Effector CD4-positive, alpha-beta T cell (primary cell): Measurements from ENCODE around the gene NUTF2.

ENCODE experiments used
- DNase-seq: peaks from one replicate; pipeline ENCODE4 v3.0.0-alpha.2; 2020

Gene NUTF2

GRCh38 chr16:67864594-67864993 lies 17.9 kb downstream of the NUTF2 start:
- DNase-seq: no peak

- DNase-seq: no peak
These were observed 18.6 kb downstream of the NUTF2 start for GRCh38 chr16:67865318-67865717.

GRCh38 chr16:67868290-67868689 lies 21.6 kb downstream of the NUTF2 start:
- DNase-seq: no peak

- no peak for DNase-seq
These were observed 22.9 kb downstream of the NUTF2 start for GRCh38 chr16:67869653-67870052.

GRCh38 chr16:67871256-67871655 lies 24.5 kb downstream of the NUTF2 start:
- no peak for DNase-seq

GRCh38 chr16:67872131-67872630 lies 25.4 kb downstream of the NUTF2 start:
- no peak for DNase-seq

- peak; percentile 83 for DNase-seq
These were observed 26.1 kb downstream of the NUTF2 start, which contains the start of gene EDC4 for GRCh38 chr16:67872631-67873434. EDC4 (plus strand) TSS chr16:67873052; CDS start chr16:67873262, 210 bp downstream.

GRCh38 chr16:67873435-67874370 lies 27.0 kb downstream of the NUTF2 start:
- DNase-seq: no peak

- DNase-seq: no peak
These were observed 27.6 kb downstream of the NUTF2 start for GRCh38 chr16:67874372-67874771.

GRCh38 chr16:67877064-67877463 lies 30.3 kb downstream of the NUTF2 start:
- no peak for DNase-seq

GRCh38 chr16:67878232-67878631 lies 31.5 kb downstream of the NUTF2 start:
- DNase-seq: no peak

GRCh38 chr16:67878846-67879245 lies 32.1 kb downstream of the NUTF2 start:
- no peak for DNase-seq

- DNase-seq: no peak
These were observed 32.7 kb downstream of the NUTF2 start for GRCh38 chr16:67879462-67879861.

GRCh38 chr16:67879936-67880335 lies 33.2 kb downstream of the NUTF2 start:
- no peak for DNase-seq

GRCh38 chr16:67880584-67880983 lies 33.9 kb downstream of the NUTF2 start:
- no peak for DNase-seq

GRCh38 chr16:67881621-67882161 lies 35.0 kb downstream of the NUTF2 start:
- no peak for DNase-seq

- DNase-seq: no peak
These were observed 35.8 kb downstream of the NUTF2 start for GRCh38 chr16:67882374-67883145.

- DNase-seq: no peak
These were observed 36.6 kb downstream of the NUTF2 start for GRCh38 chr16:67883146-67883871.

- peak; percentile 72 for DNase-seq
These were observed 37.1 kb downstream of the NUTF2 start for GRCh38 chr16:67883872-67884261.

- no peak for DNase-seq
These were observed 38.0 kb downstream of the NUTF2 start, which contains the start of gene NRN1L for GRCh38 chr16:67884684-67885083. NRN1L (plus strand) TSS chr16:67884885; CDS start chr16:67884904, 19 bp downstream.

GRCh38 chr16:67885545-67885944 lies 38.8 kb downstream of the NUTF2 start:
- DNase-seq: no peak

GRCh38 chr16:67885976-67886375 lies 39.2 kb downstream of the NUTF2 start:
- no peak for DNase-seq
